ENCODE results near the gene CDK15.

Gene CDK15

GRCh38 chr2:201938156-201938775, 131.9 kb downstream of the CDK15 start:
- DNase-seq (ENCODE audit: low read depth, low spot score): no peak

GRCh38 chr2:201938781-201939180, 132.4 kb downstream of the CDK15 start:
- no peak for DNase-seq (ENCODE audit: low read depth, low spot score)

GRCh38 chr2:201939453-201939941, 133.2 kb downstream of the CDK15 start:
- DNase-seq (ENCODE audit: low read depth, low spot score): no peak

GRCh38 chr2:201942531-201942930, 136.2 kb downstream of the CDK15 start:
- no peak for DNase-seq (ENCODE audit: low read depth, low spot score)
